Gastroesophageal sphincter (tissue), 4 donors: ENCODE results near the gene MATN4. TPM values are rescaled to one million over a fixed set of nuclear protein-coding genes. Genes with fewer than 3 reads are reported as not detected.

Source experiments
- ATAC-seq: fragments of 150-250 bp; one replicate; pipeline ENCODE4 v1.9.1; 2016; ENCODE audit warnings: mild to moderate bottlenecking, moderate library complexity
- H3K27ac ChIP-seq, 4 donors: fragments of 200-600 bp; sonication (generic) in 3 of 4; 1 replicate in 3 of 4; 2 replicates in 1 of 4; pipeline ENCODE4 v1.5.1; 2016 to 2019
- H3K27me3 ChIP-seq: fragments of 200-600 bp; sonication (generic); one replicate; pipeline ENCODE4 v1.5.1; 2019
- H3K36me3 ChIP-seq, 2 donors: fragments of 200-600 bp; sonication (generic); one replicate each; pipeline ENCODE4 v1.5.1; 2019; ENCODE audit warnings: control low read depth in 1 of 2
- H3K4me1 ChIP-seq, 3 donors: fragments of 200-600 bp; sonication (generic); 1 replicate in 2 of 3; 2 replicates in 1 of 3; pipeline ENCODE4 v1.5.1; 2016 to 2019; ENCODE audit warnings: control low read depth in 2 of 3
- H3K4me3 ChIP-seq, 2 donors: fragments of 200-600 bp; sonication (generic); one replicate each; pipeline ENCODE4 v1.5.1; 2019; ENCODE audit warnings: mild to moderate bottlenecking in 1 of 2, moderate library complexity in 1 of 2
- H3K9me3 ChIP-seq, 3 donors: fragments of 200-600 bp; sonication (generic); one replicate each; pipeline ENCODE4 v1.5.1; 2017 to 2019; ENCODE audit warnings: control low read depth in 2 of 3
- CTCF ChIP-seq, 4 experiments: fragments of 200-600 bp in 2 of 4; fragments of 450-650 bp in 2 of 4; sonication (generic) in 1 of 4; IDR thresholded peaks; one replicate each; pipeline ENCODE4 v1.5.1; 2017 to 2019; ENCODE audit warnings: antibody characterized with exemption in 4 of 4, mild to moderate bottlenecking in 2 of 4, moderate library complexity in 2 of 4
- EP300 ChIP-seq: sonication (generic); formaldehyde crosslinking; IDR thresholded peaks from one replicate; pipeline ENCODE4 v1.6.1; 2017; ENCODE audit warnings: antibody characterized with exemption, mild to moderate bottlenecking
- POLR2A ChIP-seq, 2 donors: fragments of 450-650 bp; IDR thresholded peaks; one replicate each; pipeline ENCODE4 v1.6.1; 2017; ENCODE audit warnings: antibody characterized with exemption in 2 of 2, mild to moderate bottlenecking in 2 of 2, moderate library complexity in 1 of 2
- POLR2AphosphoS5 ChIP-seq: sonication (generic); formaldehyde crosslinking; IDR thresholded peaks from one replicate; pipeline ENCODE4 v1.6.1; 2017; ENCODE audit warnings: antibody characterized with exemption
- WGBS, 2 donors: methylation state at CpG; one replicate each; pipeline ENCODE4 v1.1.5; 2018; ENCODE audit warnings: low coverage in 1 of 2; 5-methylcytosine and 5-hydroxymethylcytosine counted together
- total RNA-seq, 4 donors: library from RNA; depleted of rRNA; stranded (reverse); fragments of >200 nt; gene quantifications; one replicate each; pipeline ENCODE4 v1.1.0, GENCODE V29; 2016

Gene MATN4
- total RNA-seq, 4 donors from 2014 or later: not detected

GRCh38 chr20:45263556-45264266, 44.4 kb downstream of the MATN4 start:
- ATAC-seq: no peak
- Histone ChIP-seq H3K36me3 (no peaks in the 10 kb centered on the region), H3K27ac (no peak overlapping the region), H3K4me1 (no peaks in the 10 kb centered on the region), H3K9me3 (no peaks in the 10 kb centered on the region), H3K27me3 (peaks cover 16% of the 10 kb centered on the region), H3K4me3 (no peak overlapping the region)
- no peak for TF ChIP-seq POLR2AphosphoS5
- 79 to 93% methylated on average over 2 to 3 of the region's 3 CpGs for WGBS, 2 donors

GRCh38 chr20:45258664-45259063, 49.4 kb downstream of the MATN4 start:
- Histone ChIP-seq H3K27ac (no peak overlapping the region), H3K36me3 (no peaks in the 10 kb centered on the region), H3K27me3 (peaks cover 26% of the 10 kb centered on the region), H3K4me3 (no peak overlapping the region), H3K4me1 (peaks cover 0 to 17% (median 0%) of the 10 kb centered on the region in 3 donors), H3K9me3 (no peaks in the 10 kb centered on the region)
- no peak for ATAC-seq
- WGBS, 2 donors: 35 to 56% methylated on average over 2 of the region's 2 CpGs
- TF ChIP-seq CTCF (IDR thresholded peaks at IDR 0.05) (no peak), POLR2AphosphoS5 (no peak), POLR2A (IDR thresholded peaks at IDR 0.05) (no peak), EP300 (no peak)

- WGBS, 2 donors: 80 to 97% methylated on average over 1 to 3 of the region's 3 CpGs
- Histone ChIP-seq H3K4me3 (no peak overlapping the region), H3K27ac (no peak overlapping the region), H3K27me3 (peaks cover 26% of the 10 kb centered on the region), H3K4me1 (peaks cover 0 to 17% (median 0%) of the 10 kb centered on the region in 3 donors), H3K36me3 (no peaks in the 10 kb centered on the region), H3K9me3 (no peaks in the 10 kb centered on the region)
- no peak for TF ChIP-seq POLR2A (IDR thresholded peaks at IDR 0.05)
- no peak for TF ChIP-seq EP300
- TF ChIP-seq POLR2AphosphoS5: no peak
- no peak for TF ChIP-seq CTCF (IDR thresholded peaks at IDR 0.05)
- no peak for ATAC-seq
These were observed 49.8 kb downstream of the MATN4 start for GRCh38 chr20:45258259-45258658.

- H3K36me3 ChIP-seq: no peaks in the 10 kb centered on the region
- H3K4me3 ChIP-seq: no peak overlapping the region
- WGBS, 2 donors: 68 to 80% methylated on average over 7 of the region's 7 CpGs
- TF ChIP-seq POLR2AphosphoS5 (no peak), POLR2A (IDR thresholded peaks at IDR 0.05) (no peak), EP300 (no peak), CTCF (IDR thresholded peaks at IDR 0.05) (no peak)
- H3K9me3 ChIP-seq: no peaks in the 10 kb centered on the region
- no peak for ATAC-seq
- peaks cover 26% of the 10 kb centered on the region for H3K27me3 ChIP-seq
- peaks cover 0 to 17% (median 0%) of the 10 kb centered on the region in 3 donors for H3K4me1 ChIP-seq
- H3K27ac ChIP-seq: no peak overlapping the region
These were observed 50.4 kb downstream of the MATN4 start for GRCh38 chr20:45257711-45258110.

GRCh38 chr20:45257161-45257560, 50.9 kb downstream of the MATN4 start:
- Histone ChIP-seq H3K36me3 (no peaks in the 10 kb centered on the region), H3K4me3 (no peak overlapping the region), H3K27me3 (peaks cover 26% of the 10 kb centered on the region), H3K9me3 (no peaks in the 10 kb centered on the region), H3K4me1 (peaks cover 0 to 17% (median 0%) of the 10 kb centered on the region in 3 donors), H3K27ac (no peak overlapping the region)
- WGBS, 2 donors: 59 to 76% methylated on average over 3 of the region's 3 CpGs
- no peak for ATAC-seq
- TF ChIP-seq EP300: no peak
- TF ChIP-seq POLR2A (IDR thresholded peaks at IDR 0.05): no peak
